Fibroblast of lung (primary cell): ENCODE results near the gene SLC24A4. TPM values are rescaled to one million over a fixed set of nuclear protein-coding genes. Genes with fewer than 3 reads are reported as not detected.

Experiments used
- DNase-seq, 2 donors: peaks; one replicate each; pipeline versions ENCODE4 v3.0.0 to v3.0.0-alpha.2; 2010; ENCODE audit warnings: low read depth in 2 of 2
- H2AFZ ChIP-seq: 2 replicates; pipeline ENCODE4 v1.5.1; 2012; ENCODE audit warnings: low read length, control low read depth, inconsistent platforms
- H3K27ac ChIP-seq: 2 replicates; pipeline ENCODE4 v1.5.1; 2011; ENCODE audit warnings: low read length, control low read depth; ENCODE audit not compliant: insufficient read depth
- H3K27me3 ChIP-seq: 2 replicates; pipeline ENCODE4 v1.5.1; 2011; ENCODE audit warnings: mild to moderate bottlenecking, low read length; ENCODE audit not compliant: control insufficient read depth, insufficient read depth
- H3K36me3 ChIP-seq: 2 replicates; pipeline ENCODE4 v1.5.1; 2011; ENCODE audit warnings: low read length; ENCODE audit not compliant: control insufficient read depth, insufficient read depth
- H3K4me1 ChIP-seq: 2 replicates; pipeline ENCODE4 v1.5.1; 2011; ENCODE audit warnings: low read length; ENCODE audit not compliant: control insufficient read depth, insufficient read depth; ENCODE audit errors: extremely low read depth
- H3K4me2 ChIP-seq: 2 replicates; pipeline ENCODE4 v1.5.1; 2011; ENCODE audit warnings: low read length, control low read depth; ENCODE audit not compliant: insufficient read depth; ENCODE audit errors: extremely low read depth
- H3K4me3 ChIP-seq, 4 experiments: fragments of 200-600 bp in 1 of 4; sonication (generic) in 1 of 4; replicated peaks in 1 of 4; 2 replicates each; pipeline ENCODE4 v1.5.1; 2011 to 2016; ENCODE audit warnings: low read length in 4 of 4, low read depth in 3 of 4, mild to moderate bottlenecking in 3 of 4, control low read depth in 2 of 4, inconsistent platforms in 1 of 4, mixed read lengths in 1 of 4; ENCODE audit not compliant: insufficient read depth in 1 of 4; ENCODE audit errors: control extremely low read depth in 1 of 4
- H3K79me2 ChIP-seq: 2 replicates; pipeline ENCODE4 v1.5.1; 2012; ENCODE audit warnings: mild to moderate bottlenecking, low read length, inconsistent platforms; ENCODE audit not compliant: control insufficient read depth, insufficient read depth
- H3K9ac ChIP-seq: 2 replicates; pipeline ENCODE4 v1.5.1; 2011; ENCODE audit warnings: mild to moderate bottlenecking, low read length, control low read depth; ENCODE audit not compliant: insufficient read depth
- H3K9me3 ChIP-seq: 2 replicates; pipeline ENCODE4 v1.5.1; 2012; ENCODE audit warnings: low read depth, low read length; ENCODE audit not compliant: control insufficient read depth, insufficient read depth
- H4K20me1 ChIP-seq: 2 replicates; pipeline ENCODE4 v1.5.1; 2011; ENCODE audit warnings: low read length; ENCODE audit not compliant: control insufficient read depth, insufficient read depth; ENCODE audit errors: extremely low read depth
- CTCF ChIP-seq, 2 donors: IDR thresholded peaks in 1 of 2; conservative IDR thresholded peaks in 1 of 2; 1 replicate in 1 of 2; 2 replicates in 1 of 2; pipeline ENCODE4 v1.5.1; 2011 to 2012; ENCODE audit warnings: low read length in 2 of 2, control low read depth in 1 of 2, inconsistent platforms in 1 of 2, low read depth in 1 of 2, mild to moderate bottlenecking in 1 of 2
- EZH2 ChIP-seq: IDR thresholded peaks from 2 replicates; pipeline ENCODE4 v1.5.1; 2012; ENCODE audit warnings: low read length, control low read depth, mild to moderate bottlenecking; ENCODE audit errors: missing control alignments
- polyA plus RNA-seq, 2 donors: library from polyadenylated mRNA; depleted of rRNA in 1 of 2; stranded (reverse) in 1 of 2; unstranded in 1 of 2; fragments of >200 nt; gene quantifications; 2 replicates each; pipeline ENCODE4 v1.2.1, GENCODE V29; 2011 to 2012; ENCODE audit warnings: missing spikeins in 1 of 2
- total RNA-seq: library from RNA; depleted of rRNA; stranded (reverse); fragments of >200 nt; gene quantifications from 2 replicates; pipeline ENCODE4 v1.2.1, GENCODE V29; 2014

Gene SLC24A4
- total and polyA plus RNA-seq, 2 donors (not counting 1 experiment from before 2014, with no cell fraction given), result 0.03 TPM; not detected in 1

GRCh38 chr14:92493492-92493891, 170.5 kb downstream of the SLC24A4 start:
- TF ChIP-seq CTCF (conservative IDR thresholded peaks at IDR 0.05 in 1 of 2, IDR thresholded peaks at IDR 0.05 in 1 of 2; ENCODE audit: low read depth in 1 of 2, low read length in 2 of 2) (no peak), EZH2 (no peak)

GRCh38 chr14:92494512-92494911, 171.5 kb downstream of the SLC24A4 start:
- H3K9ac ChIP-seq, result no peak overlapping the region
- H3K4me2 ChIP-seq, result no peak overlapping the region
- no peaks in the 10 kb centered on the region for H3K27me3 ChIP-seq
- no peak overlapping the region for H2AFZ ChIP-seq
- no peak for TF ChIP-seq EZH2
- no peak for TF ChIP-seq CTCF (conservative IDR thresholded peaks at IDR 0.05 in 1 of 2, IDR thresholded peaks at IDR 0.05 in 1 of 2; ENCODE audit: low read depth in 1 of 2, low read length in 2 of 2)
- no peaks in the 10 kb centered on the region for H3K9me3 ChIP-seq
- H4K20me1 ChIP-seq, result no peaks in the 10 kb centered on the region
- H3K36me3 ChIP-seq, result no peaks in the 10 kb centered on the region
- DNase-seq, result no peak
- H3K4me3 ChIP-seq, result no peak overlapping the region
- H3K4me1 ChIP-seq, result no peaks in the 10 kb centered on the region
- no peak overlapping the region for H3K27ac ChIP-seq
- H3K79me2 ChIP-seq, result no peaks in the 10 kb centered on the region

More at GRCh38 chr14:92493492-92493891, 170.5 kb downstream of the SLC24A4 start:
- DNase-seq, result no peak
- Histone ChIP-seq H3K27ac (no peak overlapping the region), H3K4me2 (no peak overlapping the region), H3K4me1 (no peaks in the 10 kb centered on the region), H3K9ac (no peak overlapping the region), H3K9me3 (no peaks in the 10 kb centered on the region), H3K79me2 (no peaks in the 10 kb centered on the region), H2AFZ (no peak overlapping the region), H3K27me3 (no peaks in the 10 kb centered on the region), H3K4me3 (no peak overlapping the region), H3K36me3 (no peaks in the 10 kb centered on the region), H4K20me1 (no peaks in the 10 kb centered on the region)

GRCh38 chr14:92495027-92495426, 172.1 kb downstream of the SLC24A4 start:
- Histone ChIP-seq H3K79me2 (no peaks in the 10 kb centered on the region), H2AFZ (no peak overlapping the region), H4K20me1 (no peaks in the 10 kb centered on the region), H3K4me2 (no peak overlapping the region), H3K9me3 (no peaks in the 10 kb centered on the region), H3K27ac (no peak overlapping the region), H3K9ac (no peak overlapping the region), H3K36me3 (no peaks in the 10 kb centered on the region), H3K4me3 (no peak overlapping the region), H3K27me3 (no peaks in the 10 kb centered on the region), H3K4me1 (no peaks in the 10 kb centered on the region)
- no peak for DNase-seq
- no peak for TF ChIP-seq CTCF (conservative IDR thresholded peaks at IDR 0.05 in 1 of 2, IDR thresholded peaks at IDR 0.05 in 1 of 2; ENCODE audit: low read depth in 1 of 2, low read length in 2 of 2)
- no peak for TF ChIP-seq EZH2
